ENCODE data around the gene LARP6.
"Not testable (repeated sequence)": the region's sequence is repeated elsewhere in the genome, so short reads cannot be mapped to it uniquely, and the experiment has no call there.

LARP6 gene

GRCh38 chr15:70853973-70854665 lies at the start of gene LARP6:
LARP6 (minus strand) TSS chr15:70854157; CDS start chr15:70854088, 69 bp downstream.
- no peak for DNase-seq

- no peak for DNase-seq
These were observed 48.1 kb upstream of the LARP6 start for GRCh38 chr15:70902107-70902506.

- DNase-seq: no peak
These were observed 39.1 kb upstream of the LARP6 start for GRCh38 chr15:70892912-70893560.

GRCh38 chr15:70892002-70892911 lies 38.3 kb upstream of the LARP6 start, which contains the start of the genes LRRC49 and THAP10:
LRRC49 (plus strand) TSS chr15:70892826; CDS start chr15:70892895, 69 bp downstream.
THAP10 (minus strand) TSS chr15:70892433; CDS start chr15:70892272, 161 bp downstream.
- peak; percentile 33 for DNase-seq

- DNase-seq: no peak
These were observed 28.4 kb upstream of the LARP6 start for GRCh38 chr15:70882361-70882760.

- no peak for DNase-seq
These were observed 26.8 kb upstream of the LARP6 start for GRCh38 chr15:70880781-70881180.

- DNase-seq: no peak
These were observed 25.4 kb upstream of the LARP6 start for GRCh38 chr15:70879401-70879800.

GRCh38 chr15:70876683-70877082 lies 22.7 kb upstream of the LARP6 start:
- no peak for DNase-seq

GRCh38 chr15:70876011-70876410 lies 22.1 kb upstream of the LARP6 start:
- no peak for DNase-seq

- DNase-seq: no peak
These were observed 21.2 kb upstream of the LARP6 start for GRCh38 chr15:70875001-70875782.

GRCh38 chr15:70873232-70874054 lies 19.5 kb upstream of the LARP6 start:
- no peak for DNase-seq

GRCh38 chr15:70871490-70871889 lies 17.5 kb upstream of the LARP6 start:
- not testable (repeated sequence) for DNase-seq

- no peak for DNase-seq
These were observed 16.1 kb upstream of the LARP6 start for GRCh38 chr15:70870051-70870450.

GRCh38 chr15:70869346-70869745 lies 15.4 kb upstream of the LARP6 start:
- no peak for DNase-seq

- no peak for DNase-seq
These were observed 14.0 kb upstream of the LARP6 start for GRCh38 chr15:70867911-70868467.

GRCh38 chr15:70866982-70867641 lies 13.2 kb upstream of the LARP6 start:
- DNase-seq: no peak

- no peak for DNase-seq
These were observed 9.7 kb upstream of the LARP6 start for GRCh38 chr15:70863450-70864218.

GRCh38 chr15:70859998-70860397 lies 6.0 kb upstream of the LARP6 start:
- no peak for DNase-seq

GRCh38 chr15:70859322-70859908 lies 5.5 kb upstream of the LARP6 start:
- no peak for DNase-seq

Data from CD4-positive, alpha-beta T cell treated with Interferon gamma for 1 hour (primary cell).